ENCODE results near the gene BCAR3. TPM values are rescaled to one million over a fixed set of nuclear protein-coding genes. Genes with fewer than 3 reads are reported as not detected.

Gene BCAR3
- polyA plus RNA-seq, 2 of the 4 experiments (the other 2 are of a cell fraction): 31.6 to 33.4 TPM

- Histone ChIP-seq H3K9me3 (no peaks in the 10 kb centered on the region), H3K4me3 (no peak overlapping the region), H3K27ac (peak overlapping the region; percentile 63 to 79; a peak in 5 of 6 replicates), H3K4me1 (peaks cover 76% of the 10 kb centered on the region), H3K4me2 (peak overlapping the region; percentile 65; the same call in 2 of the 3 replicates)
- ChIA-PET CTCF (interaction anchor here (0.5 to 1.7 kb wide), 4 partner anchors 22 to 211 kb away, joined by 3 to 7 read pairs (median 4); no protein-coding TSS in a partner anchor), POLR2A (interaction anchor here (1.2 kb wide), 1 partner anchor 8 kb away, joined by 3 read pairs; no protein-coding TSS in a partner anchor)
- TF ChIP-seq KDM5A (IDR thresholded peaks at IDR 0.05) (no peak), TP53 (CRISPR knock-in tag; IDR thresholded peaks at IDR 0.05) (no peak), NFE2L2 (conservative IDR thresholded peaks at IDR 0.05; ENCODE audit: low read length) (no peak)
- FAIRE-seq (no peak), ATAC-seq (peak; percentile 8 to 14; a peak in 3 of 6 replicates), DNase-seq (ENCODE audit: low read depth in 1 of 2, low spot score in 1 of 2) (no peak)
- WGBS (ENCODE audit: missing lambda C conversion rate): 92% methylated on average over 5 of the region's 5 CpGs
Observed at GRCh38 chr1:93607814-93608186, 73.8 kb downstream of the BCAR3 start.

GRCh38 chr1:93605812-93606512, 75.7 kb downstream of the BCAR3 start:
- Histone ChIP-seq H3K9me3 (no peaks in the 10 kb centered on the region), H3K27ac (peak overlapping the region; percentile 63 to 79)
- FAIRE-seq: no peak

GRCh38 chr1:93605026-93605568, 76.5 kb downstream of the BCAR3 start:
- H3K4me3 ChIP-seq: no peak overlapping the region
- H3K27ac ChIP-seq: peak overlapping the region; percentile 63 to 79
- no peaks in the 10 kb centered on the region for H3K9me3 ChIP-seq
- DNase-seq (ENCODE audit: low read depth in 1 of 2, low spot score in 1 of 2) (no peak), FAIRE-seq (no peak), ATAC-seq (no peak)
- peaks cover 82% of the 10 kb centered on the region for H3K4me1 ChIP-seq
- ChIA-PET CTCF (interaction anchor here (1.4 to 1.8 kb wide), 2 partner anchors 15 to 209 kb away, joined by 4 to 7 read pairs; no protein-coding TSS in a partner anchor), POLR2A (no interaction called here)
- 87% methylated on average over 9 of the region's 10 CpGs for WGBS (ENCODE audit: missing lambda C conversion rate)
- no peak for TF ChIP-seq CTCF (IDR thresholded peaks at IDR 0.05)
- TF ChIP-seq HOXB13 (CRISPR knock-in tag; IDR thresholded peaks at IDR 0.05; ENCODE audit: low read depth): no peak
- no peak for TF ChIP-seq HEYL (CRISPR knock-in tag; IDR thresholded peaks at IDR 0.05)
- no peak for TF ChIP-seq PBX3 (IDR thresholded peaks at IDR 0.05)
- no peak for TF ChIP-seq RCOR1 (IDR thresholded peaks at IDR 0.05; ENCODE audit: low read depth, low read length)
- no peak for TF ChIP-seq HOXB5 (CRISPR knock-in tag; IDR thresholded peaks at IDR 0.05)
- no peak for TF ChIP-seq KDM1A (IDR thresholded peaks at IDR 0.05; ENCODE audit: low read depth)
- no peak for TF ChIP-seq CBX2 (IDR thresholded peaks at IDR 0.05; ENCODE audit: borderline replicate concordance, low read depth)
- peak overlapping the region; percentile 65 for H3K4me2 ChIP-seq

More at GRCh38 chr1:93605812-93606512, 75.7 kb downstream of the BCAR3 start:
- POLR2A ChIA-PET: no interaction called here
- Histone ChIP-seq H3K4me1 (peaks cover 79% of the 10 kb centered on the region), H3K4me2 (peak overlapping the region; percentile 65), H3K4me3 (no peak overlapping the region)
- WGBS (ENCODE audit: missing lambda C conversion rate): 23% methylated on average over 4 of the region's 4 CpGs
- TF ChIP-seq JUNB (IDR thresholded peaks at IDR 0.05): peak; percentile 55
- TF ChIP-seq USF2 (IDR thresholded peaks at IDR 0.05): peak; percentile 17; the same call in 1 of the 2 replicates
- peak; percentile 53 for TF ChIP-seq FOSL2 (IDR thresholded peaks at IDR 0.05)
- peak; percentile 74 for TF ChIP-seq FOSL2 (CRISPR knock-in tag; IDR thresholded peaks at IDR 0.05)
- TF ChIP-seq HDAC2 (IDR thresholded peaks at IDR 0.05): no peak
- no peak for TF ChIP-seq ZC3H11A (IDR thresholded peaks at IDR 0.05)
- ATAC-seq (peak; percentile 83 to 90), DNase-seq (ENCODE audit: low read depth in 1 of 2, low spot score in 1 of 2) (peak; percentile 67 to 68)
- CTCF ChIA-PET: interaction anchor here (1.4 to 1.8 kb wide), 2 partner anchors 14 to 208 kb away, joined by 4 to 7 read pairs; no protein-coding TSS in a partner anchor

Measured in A549 (cell line).